Smooth muscle cell of the brain vasculature (primary cell): ENCODE data around the gene SLC40A1.

ENCODE experiments used
- DNase-seq: peaks from one replicate; pipeline ENCODE4 v3.0.0-alpha.2; 2012; ENCODE audit warnings: low read depth, low spot score

The SLC40A1 gene

GRCh38 chr2:189514104-189514503 lies 66.5 kb downstream of the SLC40A1 start:
- DNase-seq: no peak

- no peak for DNase-seq
These were observed 67.7 kb downstream of the SLC40A1 start for GRCh38 chr2:189512879-189513278.

- DNase-seq: no peak
These were observed 68.6 kb downstream of the SLC40A1 start for GRCh38 chr2:189511960-189512319.

GRCh38 chr2:189511210-189511959 lies 69.2 kb downstream of the SLC40A1 start:
- no peak for DNase-seq
